Umbilical cord (tissue), 2 donors: Measurements from ENCODE around the gene PAX5. TPM values are rescaled to one million over a fixed set of nuclear protein-coding genes. Genes with fewer than 3 reads are reported as not detected.
"Not testable (repeated sequence)": the region's sequence is repeated elsewhere in the genome, so short reads cannot be mapped to it uniquely, and the experiment has no call there.

Experiments used
- DNase-seq: peaks from one replicate; pipeline ENCODE4 v3.0.0-alpha.2; 2015; ENCODE audit warnings: low spot score
- total RNA-seq: library from RNA; depleted of rRNA; stranded (reverse); fragments of >200 nt; gene quantifications from one replicate; pipeline ENCODE4 v1.2.3, GENCODE V29; 2014; ENCODE audit warnings: low replicate concordance; ENCODE audit not compliant: insufficient read depth

PAX5 gene
- total RNA-seq, 1 donor from 2014 or later = 2.6 TPM

GRCh38 chr9:36881743-36882441, 152.2 kb downstream of the PAX5 start:
- DNase-seq = no peak

DNA sequence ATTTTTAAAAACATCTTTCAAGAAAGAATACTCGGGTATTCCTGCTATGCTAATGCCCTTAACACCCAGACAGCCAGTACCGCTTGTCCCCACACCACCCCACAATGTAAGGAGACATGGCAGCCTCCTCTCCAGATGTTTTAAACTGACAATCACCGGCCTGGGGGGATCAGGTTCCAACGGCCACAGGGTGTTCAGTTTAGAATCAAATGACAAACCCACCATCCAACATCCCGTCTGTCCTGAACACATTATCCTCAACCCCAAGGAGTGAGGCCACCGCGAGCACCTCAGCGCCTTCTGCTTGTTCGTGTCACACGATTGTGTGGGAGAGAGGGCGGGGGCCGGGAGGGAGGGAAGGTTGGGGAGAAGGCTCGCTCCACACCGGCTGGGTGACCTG, 152.8 kb downstream of the PAX5 start:
- DNase-seq = no peak

DNA sequence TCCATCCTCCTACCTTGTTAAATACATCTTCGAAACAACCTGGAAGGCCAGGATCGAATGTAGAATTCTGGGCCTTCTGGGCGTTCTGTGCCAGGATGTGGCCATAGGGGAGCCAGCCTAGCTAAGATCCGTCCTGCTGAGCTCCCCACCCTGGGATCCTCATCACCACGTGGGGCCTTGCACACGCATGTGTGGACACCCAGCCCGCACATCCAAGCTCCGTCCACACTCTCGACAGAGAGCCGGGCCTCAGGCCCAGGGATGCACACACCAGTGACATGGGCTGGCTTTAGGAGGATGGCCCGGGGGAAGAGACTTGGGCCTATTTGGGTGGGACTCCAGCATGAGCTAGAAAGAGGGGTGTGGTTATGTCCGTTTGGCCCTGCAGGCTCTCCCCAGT, 154.0 kb downstream of the PAX5 start:
- DNase-seq = no peak

- DNase-seq = no peak
Observed at GRCh38 chr9:36878986-36879982, 154.8 kb downstream of the PAX5 start.

- DNase-seq = no peak
Observed at GRCh38 chr9:36877239-36877638, 156.8 kb downstream of the PAX5 start.

- DNase-seq = no peak
Observed at GRCh38 chr9:36876056-36876455, 158.0 kb downstream of the PAX5 start.

GRCh38 chr9:36874921-36875320, 159.1 kb downstream of the PAX5 start:
- DNase-seq = no peak

DNA sequence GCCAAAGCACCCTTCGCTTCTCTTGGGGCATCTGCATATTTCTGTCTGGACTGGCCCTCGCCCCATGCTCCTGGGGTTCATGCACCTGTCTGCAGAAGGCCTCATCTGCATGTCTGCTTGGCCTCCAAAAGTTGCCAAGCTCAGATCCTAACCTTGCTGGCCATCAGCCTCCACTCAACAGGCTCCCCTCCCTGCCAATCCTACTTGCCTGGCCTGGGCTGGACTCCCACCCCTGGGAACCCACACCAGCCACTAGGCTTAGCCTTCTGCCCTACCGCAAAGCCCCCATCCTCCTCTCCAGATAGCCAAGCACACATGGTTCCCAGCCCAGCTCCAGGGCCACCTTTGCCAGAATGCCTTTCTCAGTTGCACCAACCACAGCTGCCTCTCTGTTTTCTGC, 159.8 kb downstream of the PAX5 start:
- DNase-seq = no peak

DNA sequence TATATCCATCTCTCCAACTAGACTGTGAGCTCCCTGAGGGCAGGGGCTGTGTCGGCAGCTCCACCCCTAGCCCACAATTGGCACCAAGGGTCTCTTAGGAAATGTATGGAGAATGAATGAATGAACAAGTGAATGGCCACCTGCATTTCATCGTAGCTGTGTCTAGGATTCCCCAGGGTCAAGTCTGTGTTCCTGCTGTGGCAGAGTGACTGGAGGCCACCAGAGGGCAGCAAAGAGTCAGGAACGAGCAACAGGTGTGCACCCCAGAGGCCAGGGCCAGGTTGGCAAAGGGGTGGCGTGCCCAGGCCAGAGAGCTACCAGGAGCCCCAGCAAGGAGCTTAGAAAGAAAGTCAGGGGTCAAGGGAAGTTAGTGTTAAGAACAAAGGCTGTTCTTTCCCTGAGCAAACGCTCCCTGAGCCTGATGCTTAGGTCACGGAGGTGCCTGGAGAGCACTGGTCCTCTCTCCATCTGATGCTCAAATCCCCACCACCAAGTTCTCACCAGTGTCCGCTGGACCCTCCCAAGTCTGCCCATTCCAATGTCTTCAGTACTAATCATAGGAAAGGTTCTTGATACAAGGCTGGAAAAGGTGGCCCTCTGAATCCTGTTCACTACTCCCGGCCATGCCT, 160.7 kb downstream of the PAX5 start:
- DNase-seq = peak; percentile 34

DNA sequence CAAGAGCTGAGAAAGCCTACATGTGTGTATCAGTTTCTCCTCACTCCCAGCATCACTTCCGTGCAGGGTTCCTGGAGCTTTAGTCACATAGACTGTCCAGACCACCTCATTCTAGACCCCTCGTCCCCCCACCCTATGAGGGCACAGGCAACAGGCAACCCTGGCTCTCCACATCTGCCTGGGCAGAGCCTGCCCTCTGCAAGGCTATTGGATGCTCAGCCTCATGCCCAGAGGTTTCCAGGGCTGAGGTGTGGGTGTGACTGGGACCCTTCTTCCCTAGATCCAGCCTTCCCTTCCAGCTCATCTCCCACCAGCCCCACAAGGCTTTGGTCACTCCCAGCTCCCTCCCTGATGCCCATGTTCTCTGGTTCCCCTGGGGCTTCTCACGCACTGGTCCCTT, 161.4 kb downstream of the PAX5 start:
- DNase-seq = no peak

DNA sequence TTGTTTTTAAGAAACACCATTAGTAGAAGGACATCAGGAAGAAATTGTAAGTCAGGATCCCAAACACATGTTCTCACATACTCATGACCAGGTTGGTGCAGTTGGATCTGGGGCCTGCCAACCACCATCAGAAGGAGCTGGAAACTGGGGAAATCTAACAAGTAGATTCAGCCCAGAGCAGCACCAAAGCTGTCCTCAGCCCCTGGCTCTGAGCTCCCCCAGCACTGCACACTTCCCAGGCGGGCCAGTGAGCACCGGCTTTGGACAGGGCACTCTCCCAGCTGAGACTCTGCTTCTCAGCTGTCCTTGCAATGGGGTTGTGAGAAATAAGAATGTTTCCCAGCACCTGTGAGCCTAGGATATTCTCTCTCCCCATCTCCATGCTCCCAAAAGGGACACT, 162.5 kb downstream of the PAX5 start:
- DNase-seq = no peak

GRCh38 chr9:36870960-36871359, 163.1 kb downstream of the PAX5 start:
- DNase-seq = no peak

- not testable (repeated sequence) for DNase-seq
Observed at GRCh38 chr9:36869605-36870004, 164.5 kb downstream of the PAX5 start.

DNA sequence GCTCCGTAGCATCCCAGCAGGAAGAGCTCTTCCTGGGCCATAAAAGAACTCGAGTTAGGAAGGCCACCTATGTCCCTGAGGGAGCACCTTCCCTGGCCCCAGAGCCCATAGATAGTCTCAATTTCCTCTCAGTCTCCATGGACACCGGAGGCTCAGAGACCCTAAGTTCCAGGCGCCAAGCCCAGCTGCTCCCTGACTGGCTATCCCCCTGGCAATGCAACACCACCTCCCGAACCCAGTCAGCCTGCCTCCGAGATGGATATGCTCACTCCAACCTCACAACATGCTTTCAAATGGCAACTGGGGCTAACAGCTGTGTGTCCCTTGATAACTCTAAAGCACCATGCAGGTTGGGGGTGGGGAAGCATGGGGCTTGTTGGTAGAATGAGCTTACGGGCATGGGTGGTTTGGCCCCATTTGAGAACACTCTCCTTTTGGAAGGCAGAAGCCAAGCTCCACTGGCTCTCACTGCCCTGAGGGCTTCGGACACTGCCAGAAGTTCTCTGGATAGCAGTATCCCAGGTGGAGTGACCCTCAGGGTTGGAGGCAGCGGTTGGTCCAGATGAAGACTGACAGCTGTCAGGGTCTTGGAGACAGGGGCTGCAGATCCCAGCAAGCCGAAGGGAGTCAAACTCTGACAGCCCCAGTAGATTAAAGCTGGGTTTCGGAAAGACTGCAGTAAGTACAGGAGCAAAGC, 165.3 kb downstream of the PAX5 start:
- no peak for DNase-seq

GRCh38 chr9:36867672-36868471, 166.2 kb downstream of the PAX5 start:
- no peak for DNase-seq

DNA sequence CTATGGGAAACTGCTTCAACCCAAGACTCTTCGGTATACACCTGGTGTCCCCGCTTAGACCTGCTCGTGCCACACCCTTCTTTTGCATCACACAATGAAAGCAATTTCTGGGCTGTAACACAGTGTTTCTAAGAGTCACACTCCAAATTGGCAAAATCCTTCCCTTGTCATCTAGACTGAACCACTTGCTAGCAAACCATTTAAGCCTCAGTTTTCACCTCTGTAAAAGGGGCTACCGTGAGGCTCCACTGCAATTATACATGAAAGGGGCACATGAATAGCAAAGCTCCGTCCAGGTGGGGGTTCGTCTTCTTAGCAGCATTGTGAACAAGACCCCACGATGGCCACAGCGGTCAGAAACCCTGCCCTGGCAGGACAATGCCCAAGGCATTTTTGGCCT, 166.8 kb downstream of the PAX5 start:
- DNase-seq = no peak

- DNase-seq = no peak
Observed at GRCh38 chr9:36866840-36867239, 167.2 kb downstream of the PAX5 start.

DNA sequence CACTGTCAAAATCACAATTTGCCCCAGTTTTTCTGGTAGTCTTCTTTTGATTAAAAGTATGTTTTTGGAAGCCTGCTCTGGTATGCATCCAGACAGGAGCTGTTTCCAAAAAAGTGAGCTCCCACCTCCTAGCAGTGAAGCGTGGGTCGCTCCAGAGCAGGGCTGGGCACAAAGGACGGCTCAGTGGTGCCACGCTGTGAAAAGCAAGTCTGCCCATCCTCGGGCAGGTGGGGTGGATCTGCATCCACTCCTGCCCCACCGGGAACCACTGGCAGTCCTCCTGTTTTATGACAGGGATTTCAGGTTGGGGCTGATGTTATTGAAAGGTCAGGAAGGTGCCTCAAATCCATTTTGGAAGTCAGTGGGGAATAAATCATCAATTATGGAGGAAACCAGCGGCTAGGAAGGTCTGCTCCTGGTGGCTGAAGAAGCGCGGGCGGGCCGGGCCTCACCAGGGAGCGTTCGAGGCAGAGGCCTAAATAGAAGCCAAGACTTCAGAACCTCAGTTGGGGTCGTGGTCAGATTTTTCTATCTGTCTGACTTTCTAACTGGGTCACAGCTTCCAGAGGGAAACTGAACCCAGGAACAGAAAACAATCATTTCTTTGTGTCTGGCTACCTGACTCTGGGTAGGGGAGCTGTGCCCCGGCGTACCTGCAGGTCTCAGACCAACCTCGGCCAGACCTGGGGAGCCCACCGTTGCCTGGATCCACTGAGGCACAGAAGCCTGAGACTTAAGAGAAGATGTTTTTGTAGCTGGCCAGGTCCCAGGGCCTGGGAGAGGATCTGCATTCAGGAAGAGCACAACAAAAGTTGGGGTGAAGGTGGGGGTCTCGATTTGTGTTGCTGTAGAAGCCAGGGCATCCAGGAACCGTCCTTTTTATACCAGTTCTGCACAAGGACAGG, 168.1 kb downstream of the PAX5 start:
- DNase-seq = no peak

DNA sequence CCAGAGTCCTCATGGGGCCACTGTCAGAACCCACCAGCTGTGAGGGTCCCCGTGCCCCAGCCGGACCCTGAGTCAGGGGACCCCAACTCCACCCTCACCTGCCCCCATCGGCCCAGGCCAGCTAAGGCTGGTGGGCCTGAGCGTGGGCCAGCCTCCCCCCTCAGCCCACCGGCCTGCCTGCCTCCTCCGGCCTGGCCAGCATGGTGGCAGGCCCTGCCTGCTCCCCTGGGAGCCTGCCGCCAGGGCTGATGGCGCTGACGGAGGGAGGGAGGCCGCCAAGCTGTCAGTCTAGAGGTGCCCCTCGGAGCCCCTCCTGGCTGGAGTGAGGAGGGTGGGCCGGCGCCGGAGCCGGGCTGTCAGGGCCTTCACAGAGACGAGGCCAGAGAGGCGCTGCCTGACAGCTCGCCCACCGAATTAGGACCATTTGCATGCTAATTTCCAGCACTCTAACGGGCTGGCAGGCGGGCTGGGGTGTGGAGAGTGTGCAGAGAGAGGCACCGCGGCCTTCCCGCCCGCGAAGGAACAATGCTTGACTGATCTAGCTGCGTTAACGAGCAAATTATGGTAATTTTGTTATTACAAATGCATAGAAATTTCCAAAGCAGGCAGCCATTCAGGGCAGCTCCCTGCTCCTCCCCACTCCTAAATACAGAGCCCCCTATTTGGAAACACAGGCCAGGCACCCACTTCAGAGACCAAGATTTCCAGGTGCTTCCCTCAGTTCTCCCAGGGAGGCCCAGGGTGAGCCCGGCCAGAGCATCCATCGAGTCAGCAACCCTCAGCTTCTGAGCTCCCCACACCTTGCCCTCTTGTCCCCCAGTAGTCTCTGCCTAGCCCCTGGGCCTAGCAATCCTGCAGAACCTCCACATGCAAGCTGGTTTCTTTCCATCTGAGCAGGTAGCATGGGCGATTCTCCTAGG, 169.3 kb downstream of the PAX5 start:
- DNase-seq = no peak
